GM18498 (cell line): ENCODE data around the gene RAD52.
A peak's percentile ranks its signal among the peaks of the same experiment; 100 is the strongest.

Source experiments
- ATAC-seq: cut with Tn5 transposase; IDR thresholded peaks from one replicate; pipeline ENCODE4 v1.9.1; 2021; ENCODE audit warnings: mild to moderate bottlenecking, moderate library complexity; ENCODE audit not compliant: unreplicated experiment

The RAD52 gene

DNA sequence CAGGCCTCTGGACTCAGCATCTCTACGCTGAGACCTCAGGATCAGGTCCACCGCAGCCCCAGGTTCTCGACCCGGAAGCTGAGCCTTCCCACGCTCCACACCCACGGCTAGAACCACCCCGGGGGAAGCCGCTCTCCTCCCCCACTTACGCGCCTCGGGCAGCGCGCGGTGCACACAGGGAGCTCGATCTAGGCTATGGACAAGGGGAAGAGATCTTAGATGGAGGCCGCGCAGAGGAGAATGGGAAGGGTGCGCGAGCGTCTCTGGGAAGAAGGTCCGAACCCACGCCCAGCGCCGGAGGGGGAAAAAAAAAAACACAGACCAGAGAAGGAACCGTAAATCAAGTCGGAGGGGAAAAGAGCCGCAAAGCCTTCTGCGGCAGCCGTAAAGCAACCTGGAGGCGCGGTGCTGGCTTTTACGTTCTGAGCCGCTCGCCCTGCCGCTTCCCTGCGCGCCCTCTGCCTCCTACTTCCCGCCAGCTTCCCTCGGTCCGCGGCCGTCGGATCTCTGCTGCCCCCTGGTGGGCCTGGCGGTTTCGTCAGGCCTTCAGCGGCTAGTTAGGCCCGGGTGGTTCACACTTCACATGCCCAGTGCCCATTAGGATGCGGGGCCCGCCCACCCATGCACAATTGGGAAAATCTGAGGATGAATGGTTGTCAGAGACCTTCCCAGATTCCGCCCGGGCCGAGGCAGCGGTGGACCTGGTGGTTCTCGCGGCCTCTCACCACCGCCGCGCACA, at the start of gene RAD52:
RAD52 (minus strand) TSS at position 242 of the 739 bp plus-strand sequence. CDS start 16,636 bp downstream, outside the sequence.
- ATAC-seq: peak; percentile 85

DNA sequence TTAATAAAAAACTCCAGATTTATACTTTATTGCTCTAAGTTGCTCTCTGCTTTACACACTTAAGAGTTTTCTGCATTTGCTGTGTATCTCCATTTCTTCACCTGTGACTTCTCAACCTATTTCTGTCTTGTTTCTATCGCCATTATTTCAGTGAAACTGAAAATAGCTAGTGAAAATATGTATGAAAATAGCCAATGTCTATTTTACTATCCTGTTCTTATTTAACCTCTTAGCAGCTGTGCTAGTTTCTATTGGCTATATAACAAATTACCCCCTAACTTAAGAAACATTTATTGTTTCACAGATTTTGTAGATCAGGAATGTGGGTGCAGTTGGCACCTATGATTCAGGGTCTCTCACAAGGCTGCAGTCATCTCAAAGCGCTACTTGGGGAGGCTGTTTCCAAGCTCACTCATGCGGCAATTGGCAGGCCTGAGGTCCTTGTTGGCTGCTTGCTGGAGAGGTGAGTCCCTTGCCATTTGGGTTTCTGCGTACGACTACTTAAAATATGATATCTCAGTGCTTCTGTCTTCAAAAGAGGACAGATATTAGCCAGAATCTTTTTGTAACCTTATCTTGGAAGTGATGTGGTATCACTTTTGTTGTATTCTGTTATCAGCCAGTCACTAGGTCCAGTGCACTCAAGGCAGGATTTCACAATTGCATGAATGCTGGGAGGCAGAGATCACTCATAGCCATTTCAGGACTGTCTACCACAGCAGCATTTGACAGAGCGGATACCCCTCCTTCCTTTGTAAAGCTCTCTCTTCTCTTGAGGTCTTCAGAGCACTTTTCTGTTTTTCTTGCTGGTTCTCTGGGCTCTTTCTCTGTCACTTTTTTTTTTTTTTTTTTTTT, 48.8 kb upstream of the RAD52 start:
- ATAC-seq: peak; percentile 74

DNA sequence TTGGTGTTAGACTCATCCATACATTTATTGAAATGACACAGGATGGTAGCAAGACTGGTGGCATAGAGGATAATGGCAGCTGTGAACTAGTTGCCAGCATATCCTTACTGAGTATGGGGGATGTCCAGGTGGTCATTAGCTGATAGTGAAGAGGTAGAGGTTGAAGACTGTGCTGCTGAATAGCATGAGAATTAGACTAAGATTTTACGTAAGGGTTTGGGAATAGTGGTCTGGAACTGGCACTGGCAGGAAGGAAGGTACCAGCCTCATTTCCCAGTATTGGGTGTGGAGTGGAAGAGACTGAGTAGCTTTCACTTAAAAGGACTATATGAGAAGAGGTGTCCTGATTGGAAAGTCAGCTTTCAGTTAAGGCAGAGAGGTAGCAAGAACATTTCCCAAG, 48.0 kb upstream of the RAD52 start:
- peak; percentile 22 for ATAC-seq

DNA sequence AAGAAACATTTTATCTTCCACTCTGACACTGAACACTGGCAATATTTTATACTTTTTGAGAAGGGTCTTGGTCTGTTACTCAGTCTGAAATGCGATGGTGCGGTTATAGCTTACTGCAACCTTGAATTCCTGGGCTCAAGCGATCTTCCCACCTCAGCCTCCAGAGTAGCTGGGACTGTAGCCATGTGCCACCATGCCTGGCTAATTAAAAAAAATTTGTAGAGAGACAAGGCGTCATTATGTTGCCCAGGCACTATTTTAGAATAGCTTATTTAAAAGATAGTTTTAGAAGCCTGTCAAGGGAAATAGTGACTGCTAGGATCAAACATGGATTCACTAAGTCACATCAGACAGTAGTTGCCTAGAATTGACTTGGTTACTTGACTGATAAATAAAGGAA, 47.4 kb upstream of the RAD52 start:
- ATAC-seq: no peak

DNA sequence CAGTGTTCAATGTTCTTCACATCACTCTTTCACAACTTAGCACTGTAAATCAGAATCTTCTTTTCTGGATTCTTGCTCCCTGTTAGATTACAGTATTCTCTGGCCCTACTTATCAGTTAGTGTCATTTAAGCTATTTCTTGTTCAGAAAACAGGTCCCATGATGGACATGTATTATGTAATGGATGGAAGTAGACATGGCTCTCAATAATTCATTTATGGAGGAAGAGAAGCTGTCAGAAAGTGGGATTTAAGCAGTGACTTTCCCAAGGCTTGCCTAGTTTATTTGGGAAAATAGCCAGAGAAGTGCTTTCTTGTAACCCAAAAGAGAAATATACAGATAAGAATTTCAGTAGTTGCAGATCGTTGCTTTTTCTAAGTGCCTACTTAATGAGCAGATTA, 43.2 kb upstream of the RAD52 start:
- ATAC-seq: no peak

DNA sequence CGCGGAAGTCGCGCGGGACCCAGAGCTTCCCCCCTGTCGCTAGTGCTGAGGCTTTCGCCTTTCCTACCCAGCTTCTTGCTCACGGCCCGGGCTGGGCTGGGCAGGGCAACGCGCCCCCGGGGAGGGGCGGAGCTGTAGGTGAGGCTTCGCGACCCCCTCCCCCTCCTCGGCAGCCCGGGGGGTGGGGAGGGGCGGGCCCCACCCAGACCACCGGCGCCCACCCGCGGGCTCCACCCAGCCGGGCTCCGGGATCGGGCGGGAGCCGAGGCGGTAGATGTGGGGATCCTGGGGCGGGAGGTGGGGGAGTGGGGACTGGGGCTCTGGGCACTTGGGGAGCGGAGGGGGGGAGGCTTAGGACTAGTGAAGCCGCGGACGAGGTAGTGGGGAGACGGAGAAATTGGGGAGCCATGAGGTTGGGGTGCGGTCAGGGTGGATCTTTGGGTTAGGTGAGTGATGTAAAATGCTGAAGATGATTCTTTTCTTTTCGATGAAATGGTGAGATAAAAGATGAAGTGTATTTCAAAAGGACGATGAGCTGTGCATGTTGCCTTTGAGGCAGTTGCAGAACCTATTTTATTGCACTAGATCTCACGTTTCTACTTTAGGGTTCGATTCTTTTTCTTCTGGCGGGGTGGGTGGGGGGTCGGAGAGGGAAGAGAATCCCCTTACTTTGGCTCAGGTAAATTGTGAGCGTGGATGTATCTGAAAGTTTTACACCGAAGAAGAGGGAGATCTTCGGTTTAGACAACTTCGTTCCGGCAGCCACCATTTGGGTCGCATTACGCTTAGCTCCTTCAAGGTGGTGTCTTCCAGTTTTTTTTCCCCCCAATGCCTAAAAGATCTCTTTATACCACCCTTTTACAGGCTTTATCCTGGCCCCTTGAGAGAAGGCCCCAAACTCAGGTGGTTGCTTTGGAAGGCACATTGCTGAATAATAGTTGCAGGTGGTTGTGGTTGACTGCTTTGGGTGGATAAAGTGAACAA, 42.1 kb upstream of the RAD52 start:
- ATAC-seq: peak; percentile 53

DNA sequence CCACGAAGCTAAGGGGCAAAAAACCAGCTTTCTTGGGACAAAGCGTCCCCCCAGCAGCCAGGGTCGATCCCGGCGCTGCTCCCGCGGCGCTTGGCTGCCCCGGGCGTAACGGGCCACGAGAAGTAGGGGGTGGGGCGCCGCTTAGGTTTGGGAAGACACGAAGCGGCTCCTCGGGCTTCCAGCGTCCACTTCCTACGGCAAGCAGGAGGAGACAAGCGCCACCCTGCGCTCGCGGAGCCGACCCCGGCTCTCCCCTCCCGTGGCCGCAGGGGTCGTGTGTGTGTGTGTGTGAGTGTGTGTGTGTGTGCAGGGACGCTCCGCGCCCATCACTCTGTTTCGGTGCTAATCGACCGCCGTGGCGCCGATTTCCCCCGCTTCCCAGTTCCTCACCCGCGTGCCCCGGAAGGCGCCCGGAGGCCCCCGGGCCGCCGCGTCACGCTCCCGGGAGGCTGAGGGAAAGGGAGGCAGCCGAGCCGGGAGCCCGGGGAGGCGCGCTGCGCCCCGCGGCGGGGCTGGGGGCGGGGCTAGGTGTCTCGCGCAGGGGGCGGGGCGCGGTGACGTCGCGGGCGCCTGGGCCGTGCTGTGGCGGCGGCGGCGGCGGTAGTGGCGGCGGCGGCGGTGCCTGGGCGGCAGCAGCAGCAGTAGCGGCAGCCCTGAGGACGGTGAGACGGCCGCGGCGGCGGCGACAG, 41.3 kb upstream of the RAD52 start, which contains the start of gene ERC1:
ERC1 (plus strand) TSS at position 563 of the 689 bp plus-strand sequence. CDS start 36,681 bp downstream, outside the sequence.
- peak; percentile 91 for ATAC-seq

DNA sequence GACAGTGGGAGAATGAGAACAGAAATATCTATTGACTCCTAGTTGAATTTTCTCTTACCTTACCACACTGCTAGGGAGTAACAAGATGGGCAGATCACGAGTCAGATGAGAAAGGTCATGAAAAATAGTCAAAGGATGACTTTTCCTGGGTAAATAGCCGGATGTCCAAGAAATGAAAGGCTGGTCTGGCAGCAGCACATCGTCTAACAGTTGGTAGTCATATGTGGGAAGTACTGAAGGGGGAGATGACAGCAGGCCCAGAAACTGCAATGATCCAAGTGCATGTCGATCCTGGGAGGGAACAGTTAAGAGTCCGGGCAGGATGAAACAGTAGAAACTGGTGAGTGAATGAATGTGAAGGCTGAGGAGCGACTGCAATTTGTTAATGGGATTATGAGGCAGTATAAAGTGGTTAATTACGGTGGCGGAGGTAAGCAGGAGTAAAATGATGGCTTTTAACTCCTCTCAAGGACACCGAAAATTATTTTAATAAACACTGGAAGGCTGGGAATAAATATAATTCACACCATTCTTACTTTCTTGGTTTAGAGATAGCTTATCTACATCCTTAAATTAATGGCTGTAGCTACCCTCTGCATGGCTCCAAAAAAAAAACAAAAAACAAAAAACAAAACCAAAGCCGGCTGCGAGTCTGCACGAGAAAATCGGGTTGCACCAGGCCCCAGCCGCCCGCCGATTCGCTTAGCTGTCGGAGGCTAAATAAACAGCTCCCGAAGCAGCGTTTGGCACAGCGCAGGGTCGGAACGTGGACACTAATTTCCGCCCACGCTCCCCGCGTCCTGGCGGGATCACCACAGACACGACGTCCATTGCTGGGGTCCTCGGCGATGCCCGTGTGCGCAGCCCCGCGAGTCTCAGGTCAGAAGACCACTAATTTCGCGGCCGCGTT, 40.5 kb upstream of the RAD52 start:
- ATAC-seq: peak; percentile 13

DNA sequence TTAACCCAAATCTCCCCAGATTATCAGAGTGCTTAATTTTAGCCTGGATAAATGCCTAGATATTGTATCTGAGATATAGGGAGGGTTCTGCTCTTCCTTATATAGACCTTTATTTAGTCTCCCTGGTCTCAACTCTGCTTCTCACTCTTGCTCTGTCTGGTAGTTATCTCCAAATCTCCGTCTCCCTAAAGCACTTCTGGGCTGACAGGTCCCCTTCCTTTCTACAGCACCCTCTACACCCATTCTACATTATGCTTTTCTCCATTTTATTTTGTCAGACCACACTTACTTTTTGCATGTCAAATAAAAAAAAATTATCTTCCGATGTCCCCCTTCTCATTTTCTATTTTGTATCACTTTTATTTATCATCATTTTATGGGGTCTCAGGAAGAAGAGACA, 39.6 kb upstream of the RAD52 start:
- no peak for ATAC-seq

DNA sequence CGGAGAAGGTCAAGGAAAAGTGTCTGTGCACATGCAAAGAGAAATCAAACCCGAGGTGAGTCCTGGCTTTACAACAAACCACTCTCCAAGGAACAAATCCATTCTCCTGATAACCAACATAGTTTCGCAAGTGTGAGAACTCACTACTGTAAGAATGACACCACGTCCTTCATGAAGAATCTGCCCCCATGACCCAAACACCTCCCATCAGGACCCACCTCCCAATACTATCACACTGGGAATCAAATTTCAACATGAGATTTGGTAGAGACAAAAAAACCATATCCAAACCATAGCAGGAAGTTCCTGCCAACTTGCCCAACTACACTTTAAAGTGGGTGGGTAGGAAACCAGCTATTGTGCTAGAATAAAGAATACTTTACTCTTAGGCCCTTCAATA, 39.2 kb upstream of the RAD52 start:
- no peak for ATAC-seq

DNA sequence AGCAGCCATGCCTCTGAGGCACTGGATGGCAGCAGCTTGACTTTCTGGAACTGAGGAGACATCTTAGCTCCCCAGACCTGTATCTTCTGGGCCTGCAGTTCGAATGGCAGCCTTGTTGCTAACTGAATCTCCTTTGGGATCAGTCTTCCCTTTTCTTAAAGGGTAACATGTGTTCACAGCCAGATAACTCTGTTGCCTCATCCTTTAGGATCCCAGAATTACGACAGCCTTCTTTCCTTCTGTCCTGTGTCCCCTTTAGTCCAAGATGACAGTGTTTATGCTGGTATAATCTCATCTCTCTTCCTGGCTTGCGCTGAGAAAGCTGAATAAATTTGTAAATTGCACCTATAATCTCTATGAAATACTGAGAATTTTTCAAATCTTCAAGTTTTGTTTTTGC, 32.5 kb upstream of the RAD52 start:
- no peak for ATAC-seq

DNA sequence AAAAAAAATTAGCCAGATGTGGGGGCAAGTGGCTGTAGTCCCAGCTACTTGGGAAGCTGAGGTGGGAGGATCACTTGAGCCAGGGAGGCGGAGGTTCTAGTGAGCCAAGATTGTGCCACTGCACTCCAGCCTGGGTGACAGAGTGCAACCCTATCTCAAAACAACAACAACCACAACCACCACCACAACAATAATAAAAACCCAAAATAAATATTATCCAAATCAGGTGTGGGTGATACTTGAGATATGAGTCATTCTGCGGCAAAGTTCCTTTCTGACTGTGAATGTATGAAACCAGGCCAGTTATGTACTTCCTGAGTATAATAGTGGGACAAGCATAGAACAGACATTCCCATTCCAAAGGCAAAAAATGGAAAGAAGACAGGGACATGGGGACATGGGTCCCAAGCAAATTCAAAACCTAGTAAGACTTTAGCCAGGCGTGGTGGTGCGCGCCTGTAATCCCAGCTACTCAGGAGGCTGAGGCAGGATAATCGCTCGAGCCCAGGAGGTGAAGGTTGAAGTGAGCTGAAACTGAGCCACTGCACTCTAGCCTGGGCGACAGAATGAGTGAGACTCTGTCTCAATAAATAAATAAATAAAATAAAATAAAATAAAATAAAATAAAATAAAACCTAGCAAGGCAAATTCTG, 31.8 kb upstream of the RAD52 start:
- ATAC-seq: no peak

DNA sequence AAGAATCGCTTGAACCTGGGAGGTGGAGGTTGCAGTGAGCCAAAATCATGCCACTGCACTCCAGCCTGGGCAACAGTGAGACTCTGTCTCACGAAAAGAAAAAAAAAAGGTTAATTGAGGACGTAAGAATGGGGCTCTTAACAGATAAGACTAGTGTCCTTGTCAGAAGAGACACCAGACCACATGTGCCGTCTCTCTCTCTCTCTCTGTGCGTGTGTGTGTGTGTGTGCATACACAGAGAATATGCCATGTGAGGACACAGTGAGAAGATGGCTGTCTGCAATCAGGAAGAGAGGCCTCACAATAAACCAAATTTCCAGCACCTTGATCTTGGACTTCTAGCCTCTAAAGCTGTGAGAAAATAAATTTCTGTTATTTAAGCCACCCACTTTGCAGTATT, 29.9 kb upstream of the RAD52 start:
- no peak for ATAC-seq

DNA sequence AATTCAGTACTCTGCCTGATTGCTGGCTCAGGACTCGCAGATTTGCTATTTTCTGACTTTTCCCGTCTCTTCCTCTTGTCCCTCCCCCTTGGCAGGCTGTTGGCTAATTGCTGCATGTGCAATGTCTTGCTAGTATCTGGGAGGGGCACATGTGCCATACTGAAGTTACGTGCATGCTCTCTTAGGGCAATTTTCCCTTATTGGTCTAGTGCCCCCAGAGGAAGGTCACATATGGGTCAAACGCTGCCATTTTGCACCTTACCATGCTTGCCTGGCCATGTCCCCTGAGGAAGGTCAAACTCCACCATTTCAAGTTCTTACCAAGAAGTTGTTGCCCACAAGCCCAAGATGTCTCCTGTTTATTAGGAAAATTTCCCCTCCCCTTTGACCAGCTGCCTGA, 27.7 kb upstream of the RAD52 start:
- ATAC-seq: no peak

DNA sequence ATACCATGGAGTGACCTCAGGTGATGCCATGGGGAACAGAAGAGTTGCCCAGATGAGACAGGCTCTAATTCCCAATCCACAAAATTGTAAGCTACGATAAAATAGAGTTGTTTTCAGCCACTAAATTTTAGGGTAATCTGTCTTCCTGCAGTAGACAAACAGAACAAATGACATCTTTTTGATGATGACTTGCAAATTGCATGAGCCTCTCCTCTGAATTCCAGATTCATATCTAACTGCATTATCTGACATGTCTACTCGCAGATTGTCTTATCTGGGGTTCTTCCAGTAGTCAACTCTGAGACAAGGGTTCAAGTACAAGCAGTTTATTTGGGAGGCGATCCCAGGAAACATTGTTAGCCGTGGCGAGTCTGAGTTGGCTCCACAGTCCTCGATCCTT, 27.1 kb upstream of the RAD52 start:
- ATAC-seq: no peak

DNA sequence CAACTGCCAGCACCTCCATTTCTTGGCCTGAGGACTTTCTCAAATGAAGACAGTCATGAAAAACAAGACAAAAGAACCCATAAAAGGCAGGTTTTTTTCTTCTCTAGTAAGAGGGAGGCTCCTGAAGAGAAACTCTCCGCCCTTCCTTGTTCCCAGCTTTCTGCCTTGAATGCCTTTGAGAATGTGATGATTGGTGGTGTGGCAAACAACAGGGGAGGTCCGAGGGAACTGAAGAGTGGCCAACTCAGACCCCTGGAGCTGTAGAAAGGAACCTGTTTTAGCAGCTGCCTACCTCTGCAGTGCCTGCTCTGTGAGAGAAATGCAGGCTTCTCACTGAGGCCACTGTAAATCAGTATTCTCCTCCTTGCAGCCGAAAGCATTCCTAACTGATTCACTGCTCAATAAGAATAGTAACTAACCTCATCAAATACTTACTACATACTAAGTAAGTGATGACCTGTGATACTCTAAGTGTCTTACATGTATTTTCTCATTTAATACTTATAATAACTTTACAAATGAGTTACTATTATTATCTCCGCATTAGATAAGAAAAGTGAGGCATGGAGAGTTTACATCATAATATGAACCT, 24.9 kb upstream of the RAD52 start:
- ATAC-seq: no peak

DNA sequence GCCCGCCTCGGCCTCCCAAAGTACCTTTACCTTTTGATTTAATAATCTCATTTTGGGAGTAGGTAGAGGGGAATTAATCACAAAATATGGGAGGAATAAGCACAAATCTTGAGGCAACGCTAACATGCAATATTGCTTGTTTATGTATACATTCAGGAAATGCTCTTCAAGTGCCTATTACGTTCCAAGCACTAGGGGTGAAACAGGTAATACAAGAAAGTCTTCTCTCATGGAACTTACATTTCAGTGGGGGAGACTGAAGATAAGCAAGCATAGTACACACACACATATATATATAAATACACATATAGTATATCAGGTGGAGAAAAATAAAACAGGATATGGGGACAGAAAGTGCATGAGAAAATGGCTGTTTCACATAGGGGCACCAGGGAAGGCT, 22.5 kb upstream of the RAD52 start:
- no peak for ATAC-seq

DNA sequence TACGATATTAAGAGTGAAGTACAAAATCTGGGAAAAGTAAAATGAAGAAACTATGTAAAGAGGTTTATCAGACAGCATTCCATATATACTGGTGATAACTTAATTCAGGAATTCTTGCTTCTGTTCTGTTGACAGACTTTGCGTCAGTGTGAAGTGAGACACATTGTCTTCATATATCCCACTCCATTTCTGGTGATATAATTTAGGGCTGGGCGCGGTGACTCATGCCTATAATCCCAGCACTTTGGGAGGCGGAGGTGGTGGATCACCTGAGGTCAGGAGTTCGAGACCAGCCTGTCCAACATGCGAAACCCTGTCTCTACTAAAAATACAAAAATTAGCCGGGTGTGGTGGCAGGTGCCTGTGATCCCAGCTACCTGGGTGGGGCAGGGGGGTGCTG, 20.3 kb upstream of the RAD52 start:
- no peak for ATAC-seq
